ENCODE data around the gene GGCT. TPM values are rescaled to one million over a fixed set of nuclear protein-coding genes. Genes with fewer than 3 reads are reported as not detected.

The GGCT gene
- polyA plus RNA-seq, 3 donors, result 7.6 to 18.1 (median 10.7) TPM

DNA sequence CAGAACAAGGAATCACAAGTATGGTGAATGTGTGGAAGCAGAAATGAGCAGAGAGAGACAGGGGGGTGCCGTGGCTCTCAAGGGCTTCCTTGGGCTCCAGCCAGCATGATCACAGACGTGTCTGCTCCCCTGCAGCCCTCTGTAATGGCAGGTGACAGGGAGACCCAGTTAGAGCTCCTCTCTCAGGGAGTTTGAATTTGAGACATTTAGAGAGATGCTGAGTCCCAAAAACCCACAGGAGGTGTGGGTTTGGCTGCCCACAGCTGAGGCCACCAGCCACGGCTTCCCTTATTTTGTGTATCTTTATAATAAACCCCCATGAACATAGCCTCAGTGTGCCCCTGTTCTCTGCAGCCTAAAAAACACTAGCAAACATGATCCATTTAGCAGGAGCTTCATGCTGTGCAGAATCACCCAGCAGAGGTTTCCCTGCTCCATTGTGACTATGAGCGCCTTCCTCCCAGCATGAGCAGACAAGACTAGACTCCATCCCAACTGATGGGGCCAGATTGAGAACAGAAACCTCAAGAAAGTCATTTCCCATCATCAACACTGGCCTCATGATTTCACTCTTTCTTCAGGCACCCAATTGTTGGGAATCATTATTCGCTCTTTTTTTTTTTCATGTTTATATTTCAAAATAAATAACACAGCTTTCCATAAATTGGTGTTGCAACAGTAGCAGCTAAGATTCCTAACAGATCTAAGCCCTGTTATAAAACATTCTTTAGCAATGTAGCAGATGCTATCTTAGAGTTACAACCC lies 39.4 kb downstream of the GGCT start:
- peaks cover 71% of the 10 kb centered on the region for H3K79me2 ChIP-seq (ENCODE audit: insufficient read depth, low read length)
- H3K27ac ChIP-seq (ENCODE audit: low read depth in 1 of 2, low read length in 2 of 2), result peak overlapping the region in 1 of 2 donors; percentile 64
- H3K4me1 Mint-ChIP-seq, result peaks cover 89% of the 10 kb centered on the region
- no peak for DNase-seq
- no peaks in the 10 kb centered on the region for H3K9me3 ChIP-seq (replicated peaks in 1 of 2; ENCODE audit: control insufficient read depth in 1 of 2, insufficient read depth in 1 of 2, low read length in 2 of 2)
- H3K27me3 ChIP-seq (ENCODE audit: control insufficient read depth in 2 of 2, insufficient read depth in 2 of 2, low read length in 2 of 2), result no peaks in the 10 kb centered on the region
- H3K4me1 ChIP-seq (ENCODE audit: control insufficient read depth in 1 of 2, insufficient read depth in 2 of 2, low read length in 2 of 2), result peaks cover 75 to 84% of the 10 kb centered on the region in 2 donors
- H3K4me2 ChIP-seq (replicated peaks; ENCODE audit: extremely low read depth, low read length, poor library complexity, severe bottlenecking), result no peak overlapping the region
- peaks cover 0 to 2% (median 1%) of the 10 kb centered on the region in 3 donors for H3K27me3 Mint-ChIP-seq (ENCODE audit: low read depth in 3 of 3)
- intact Hi-C loops (cut with micrococcal nuclease), result no loop called here
- H2AFZ ChIP-seq (ENCODE audit: insufficient read depth, low read depth, low read length, poor library complexity, severe bottlenecking), result no peak overlapping the region
- H3K4me3 Mint-ChIP-seq, result no peak overlapping the region
- no peak for TF ChIP-seq CTCF (IDR thresholded peaks at IDR 0.05)
- peaks cover 3 to 11% of the 10 kb centered on the region in 2 donors for H3K36me3 Mint-ChIP-seq
- H3K4me3 ChIP-seq (replicated peaks in 1 of 3; ENCODE audit: low read depth in 2 of 3, low read length in 3 of 3), result no peak overlapping the region
- peaks cover 12% of the 10 kb centered on the region for H4K20me1 ChIP-seq (ENCODE audit: insufficient read depth, low read length)
- H3K27ac Mint-ChIP-seq, result peak overlapping the region in 6 of 7 donors; percentile 41 to 88 (median 62)
- peaks cover 0 to 2% (median 0%) of the 10 kb centered on the region in 7 donors for H3K9me3 Mint-ChIP-seq
- H3K36me3 ChIP-seq (replicated peaks in 1 of 2; ENCODE audit: control insufficient read depth in 1 of 2, insufficient read depth in 2 of 2, low read length in 2 of 2), result peaks cover 0 to 2% of the 10 kb centered on the region in 2 donors
- WGBS (ENCODE audit: insufficient coverage), result 100% methylated on average over 1 of the region's 5 CpGs
- H3K9ac ChIP-seq (ENCODE audit: insufficient read depth, low read length, poor library complexity, severe bottlenecking), result no peak overlapping the region

GRCh38 chr7:30464231-30464671 lies 40.4 kb downstream of the GGCT start:
- WGBS (ENCODE audit: insufficient coverage), result 21% methylated on average over 3 of the region's 5 CpGs
- Mint-ChIP-seq H3K27me3 (ENCODE audit: low read depth in 3 of 3) (peaks cover 0 to 2% (median 1%) of the 10 kb centered on the region in 3 donors), H3K27ac (peak overlapping the region in 6 of 7 donors; percentile 11 to 88 (median 68)), H3K36me3 (peaks cover 2 to 6% of the 10 kb centered on the region in 2 donors), H3K4me1 (peaks cover 94% of the 10 kb centered on the region), H3K4me3 (peak overlapping the region in 1 of 2 donors; percentile 30), H3K9me3 (peaks cover 0 to 2% (median 0%) of the 10 kb centered on the region in 7 donors)
- no peaks in the 10 kb centered on the region for H3K27me3 ChIP-seq (ENCODE audit: control insufficient read depth in 2 of 2, insufficient read depth in 2 of 2, low read length in 2 of 2)
- intact Hi-C loops (cut with micrococcal nuclease), result no loop called here
- no peak overlapping the region for H3K9ac ChIP-seq (ENCODE audit: insufficient read depth, low read length, poor library complexity, severe bottlenecking)
- no peaks in the 10 kb centered on the region for H3K36me3 ChIP-seq (replicated peaks in 1 of 2; ENCODE audit: control insufficient read depth in 1 of 2, insufficient read depth in 2 of 2, low read length in 2 of 2)
- peak overlapping the region; percentile 24 for H2AFZ ChIP-seq (ENCODE audit: insufficient read depth, low read depth, low read length, poor library complexity, severe bottlenecking)
- H4K20me1 ChIP-seq (ENCODE audit: insufficient read depth, low read length), result peaks cover 12% of the 10 kb centered on the region
- H3K4me2 ChIP-seq (replicated peaks; ENCODE audit: extremely low read depth, low read length, poor library complexity, severe bottlenecking), result peak overlapping the region; percentile 24
- H3K4me1 ChIP-seq (ENCODE audit: control insufficient read depth in 1 of 2, insufficient read depth in 2 of 2, low read length in 2 of 2), result peaks cover 82 to 90% of the 10 kb centered on the region in 2 donors
- H3K9me3 ChIP-seq (replicated peaks in 1 of 2; ENCODE audit: control insufficient read depth in 1 of 2, insufficient read depth in 1 of 2, low read length in 2 of 2), result no peaks in the 10 kb centered on the region
- peak overlapping the region; percentile 0 to 64 for H3K27ac ChIP-seq (ENCODE audit: low read depth in 1 of 2, low read length in 2 of 2)
- DNase-seq, result peak; percentile 38 to 61 (median 56)
- no peak for TF ChIP-seq CTCF (IDR thresholded peaks at IDR 0.05)
- H3K4me3 ChIP-seq (replicated peaks in 1 of 3; ENCODE audit: low read depth in 2 of 3, low read length in 3 of 3), result peak overlapping the region in 1 of 3 experiments; percentile 10
- peaks cover 64% of the 10 kb centered on the region for H3K79me2 ChIP-seq (ENCODE audit: insufficient read depth, low read length)

All from CD14-positive monocyte (primary cell).